HepG2 (cell line): ENCODE results near the gene POU6F2. TPM values are rescaled to one million over a fixed set of nuclear protein-coding genes. Genes with fewer than 3 reads are reported as not detected.

ENCODE experiments used
- ATAC-seq: fragments of 200-7000 bp; cut with Tn5 transposase; 3 replicates; pipeline ENCODE4 v1.9.1; 2020; ENCODE audit warnings: mild to moderate bottlenecking, moderate library complexity
- BruUV-seq: library from RNA; stranded (reverse); fragments of 400-500 nt; replicated peaks from 2 replicates; lab custom pipeline; 2021; lab: Mats Ljungman, UMichigan
- CTCF ChIA-PET: fragments of 300-600 bp; formaldehyde crosslinking; extraction: SDS; loops from one replicate; lab custom pipeline; 2021; ENCODE audit warnings: low total read pairs, inconsistent platforms, low intra/inter-chr PET ratio; lab: Yijun Ruan, JAX
- POLR2A ChIA-PET: fragments of 350-600 bp; sonication (Branson Sonifier 250); formaldehyde crosslinking; loops from one replicate; lab custom pipeline; 2020; ENCODE audit warnings: antibody characterized with exemption, inconsistent platforms; lab: Yijun Ruan, JAX
- DNase-seq: peaks from one replicate; pipeline ENCODE4 v3.0.0-alpha.2; 2015; ENCODE audit warnings: low spot score
- FAIRE-seq: peaks from 3 replicates; lab custom pipeline; 2011; peaks lifted over from hg19 to GRCh38; lab: Jason Lieb, UNC
- H2AFZ ChIP-seq: one replicate; pipeline ENCODE4 v1.6.1; 2011; ENCODE audit warnings: low read length, inconsistent platforms
- H3K27ac ChIP-seq: fragments of 300-600 bp; 3 replicates; pipeline ENCODE4 v1.8.0; 2011; ENCODE audit warnings: mixed run types, mild to moderate bottlenecking, mixed read lengths, low read length, inconsistent platforms; ENCODE audit not compliant: insufficient read depth; ENCODE audit errors: extremely low read length
- H3K27me3 ChIP-seq, 2 experiments: fragments of 200-600 bp in 1 of 2; 2 replicates in 1 of 2; 3 replicates in 1 of 2; pipeline versions ENCODE4 v1.6.0 to v1.8.0; 2011; ENCODE audit warnings: low read length in 2 of 2, mild to moderate bottlenecking in 2 of 2, moderate library complexity in 2 of 2, inconsistent platforms in 1 of 2; ENCODE audit not compliant: insufficient read depth in 2 of 2, control insufficient read depth in 1 of 2
- H3K36me3 ChIP-seq, 2 experiments: fragments of 200-600 bp in 1 of 2; replicated peaks in 1 of 2; 2 replicates in 1 of 2; 3 replicates in 1 of 2; pipeline versions ENCODE4 v1.5.1 to v1.8.0; 2011; ENCODE audit warnings: low read length in 2 of 2, inconsistent platforms in 1 of 2; ENCODE audit not compliant: insufficient read depth in 2 of 2, control insufficient read depth in 1 of 2
- H3K4me1 ChIP-seq: 2 replicates; pipeline ENCODE4 v1.5.1; 2012; ENCODE audit warnings: low read length, inconsistent platforms; ENCODE audit not compliant: insufficient read depth
- H3K4me2 ChIP-seq: 2 replicates; pipeline ENCODE4 v1.6.0; 2011; ENCODE audit warnings: low read depth, low read length, inconsistent platforms
- H3K4me3 ChIP-seq, 3 experiments: fragments of 200-600 bp in 1 of 3; sonication (generic), shearing (Covaris generic) in 1 of 3; replicated peaks in 1 of 3; 2 replicates each; pipeline ENCODE4 v1.5.1; 2011 to 2016; ENCODE audit warnings: low read length in 3 of 3, inconsistent platforms in 2 of 3, low read depth in 2 of 3, mild to moderate bottlenecking in 2 of 3, control low read depth in 1 of 3, mixed read lengths in 1 of 3; ENCODE audit not compliant: insufficient read depth in 1 of 3
- H3K79me2 ChIP-seq: one replicate; pipeline ENCODE4 v1.6.1; 2011; ENCODE audit warnings: low read length, inconsistent platforms; ENCODE audit not compliant: insufficient read depth
- H3K9ac ChIP-seq: 2 replicates; pipeline ENCODE4 v1.6.0; 2011; ENCODE audit warnings: mild to moderate bottlenecking, low read depth, low read length, inconsistent platforms; ENCODE audit not compliant: insufficient read depth
- H3K9me3 ChIP-seq: 2 replicates; pipeline ENCODE4 v1.5.1; 2012; ENCODE audit warnings: mild to moderate bottlenecking, low read length
- H4K20me1 ChIP-seq: 2 replicates; pipeline ENCODE4 v1.6.0; 2011; ENCODE audit warnings: inconsistent platforms, mild to moderate bottlenecking, low read length, moderate library complexity; ENCODE audit not compliant: insufficient read depth
- ATRX ChIP-seq: sonication (generic); formaldehyde crosslinking; IDR thresholded peaks from 2 replicates; pipeline ENCODE4 v1.4.0; 2020; ENCODE audit warnings: missing genetic modification reagents, borderline replicate concordance
- SIN3A ChIP-seq: IDR thresholded peaks from 2 replicates; pipeline ENCODE4 v1.6.1; 2011; ENCODE audit warnings: low read depth, mild to moderate bottlenecking, control low read depth, low read length, borderline replicate concordance
- TBX3 ChIP-seq: fragments of 450-650 bp; IDR thresholded peaks from 2 replicates; pipeline ENCODE4 v1.6.1; 2017; ENCODE audit warnings: antibody characterized with exemption, mild to moderate bottlenecking, inconsistent platforms, borderline replicate concordance
- TMF1 ChIP-seq: sonication (generic); formaldehyde crosslinking; IDR thresholded peaks from 2 replicates; pipeline ENCODE4 v1.8.1; 2022; ENCODE audit warnings: low read depth, missing genetic modification reagents
- ZBTB20 ChIP-seq: sonication (generic); formaldehyde crosslinking; IDR thresholded peaks from 2 replicates; pipeline ENCODE4 v1.8.1; 2023; ENCODE audit warnings: missing genetic modification reagents, low read depth, mild to moderate bottlenecking, borderline replicate concordance
- ZNF577 ChIP-seq: sonication (generic); formaldehyde crosslinking; IDR thresholded peaks from 2 replicates; pipeline ENCODE4 v1.4.0; 2020; ENCODE audit warnings: mild to moderate bottlenecking, low read depth, missing genetic modification reagents, borderline replicate concordance
- ZNF678 ChIP-seq: sonication (generic); formaldehyde crosslinking; IDR thresholded peaks from 2 replicates; pipeline ENCODE4 v1.4.0; 2020; ENCODE audit warnings: mild to moderate bottlenecking, missing genetic modification reagents
- WGBS: methylation state at CpG from one replicate; pipeline ENCODE4 v1.1.6; 2017; ENCODE audit warnings: low lambda C conversion rate; 5-methylcytosine and 5-hydroxymethylcytosine counted together
- in situ Hi-C: cut with HindIII; loops from 2 replicates; pipeline ENCODE4 v1.10.0; 2017; ENCODE audit warnings: low pct_unique_long_range_greater_than_20kb; ENCODE audit not compliant: extremely low pct_ligation_motif_present
- intact Hi-C: fragments of 100-400 bp; cut with micrococcal nuclease; formaldehyde crosslinking; loops from one replicate; pipeline ENCODE4 v1.10.0; 2022; ENCODE audit not compliant: unreplicated experiment
- polyA plus RNA-seq, 8 experiments: library from polyadenylated mRNA; depleted of rRNA in 3 of 8; stranded (reverse) in 7 of 8; unstranded in 1 of 8; fragments of >200 nt; fragmentation: Illumina TruSeq in 4 of 8; extraction: Trizol in 4 of 8; gene quantifications; 2 replicates each; pipeline versions ENCODE4 v1.2.1 to v1.2.3, GENCODE V29; 2011 to 2016; ENCODE audit warnings: low read depth in 4 of 8, missing spikeins in 1 of 8, mixed read lengths in 1 of 8; ENCODE audit not compliant: insufficient read depth in 1 of 8
- total RNA-seq, 5 experiments: library from RNA; depleted of rRNA; stranded (reverse); fragments of >200 nt; fragmentation: Illumina TruSeq; extraction: Trizol; gene quantifications; 2 replicates each; pipeline ENCODE4 v1.2.3, GENCODE V29; 2016; ENCODE audit warnings: low read depth in 1 of 5
- TF ChIP-seq, protein P1 (sequence below): sonication (generic); formaldehyde crosslinking; IDR thresholded peaks from 2 replicates; pipeline ENCODE4 v1.4.0; 2020; ENCODE audit warnings: missing genetic modification reagents, borderline replicate concordance
- TF ChIP-seq, protein P2 (sequence below): sonication (generic); formaldehyde crosslinking; IDR thresholded peaks from 2 replicates; pipeline ENCODE4 v1.8.0; 2022; ENCODE audit warnings: mild to moderate bottlenecking, missing genetic modification reagents, borderline replicate concordance
- TF ChIP-seq, protein P3 (sequence below): sonication (generic); formaldehyde crosslinking; IDR thresholded peaks from 2 replicates; pipeline ENCODE4 v1.4.0; 2020; ENCODE audit warnings: low read depth, mild to moderate bottlenecking, missing genetic modification reagents
- TF ChIP-seq, protein P4 (sequence below): sonication (generic); formaldehyde crosslinking; IDR thresholded peaks from 2 replicates; pipeline ENCODE4 v1.4.0; 2020; ENCODE audit warnings: mild to moderate bottlenecking, missing genetic modification reagents
- TF ChIP-seq, protein P5 (sequence below), 2 experiments: sonication (generic) in 1 of 2; formaldehyde crosslinking in 1 of 2; IDR thresholded peaks; 2 replicates each; pipeline versions ENCODE4 v1.5.1 to v1.6.1; 2011 to 2020; ENCODE audit warnings: borderline replicate concordance in 1 of 2, low read depth in 1 of 2, low read length in 1 of 2, mild to moderate bottlenecking in 1 of 2, missing genetic modification reagents in 1 of 2, moderate library complexity in 1 of 2

The POU6F2 gene
- total and polyA plus RNA-seq, 2 of the 13 experiments (the other 11 are each of a cell fraction or from before 2014, with no cell fraction given) = not detected

DNA sequence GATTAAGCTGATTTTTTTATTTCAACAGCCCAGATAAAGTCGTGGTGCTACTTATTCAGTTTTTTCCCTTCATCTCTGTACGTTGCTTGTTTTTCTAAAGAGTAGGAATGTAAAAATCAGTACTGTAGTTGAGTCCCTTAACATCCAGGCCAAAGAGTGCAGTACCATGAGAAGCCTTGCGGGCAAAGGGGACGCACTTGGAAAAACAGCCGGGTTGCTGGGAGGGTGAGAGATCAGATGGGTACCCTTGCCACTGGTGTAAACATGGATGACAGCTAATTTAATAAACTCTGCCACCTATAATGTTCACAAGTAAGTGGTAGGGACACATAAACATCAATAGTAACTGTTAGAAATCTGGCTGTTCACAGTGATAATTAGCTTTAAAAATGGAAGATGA, 175.9 kb downstream of the POU6F2 start:
- WGBS = 42% methylated on average over 5 of the region's 5 CpGs
- no TSS peak for BruUV-seq
- DNase-seq (no peak), FAIRE-seq (no peak), ATAC-seq (no peak)
- Histone ChIP-seq H4K20me1 (no peaks in the 10 kb centered on the region), H3K27me3 (no peaks in the 10 kb centered on the region), H3K9ac (no peak overlapping the region), H2AFZ (no peak overlapping the region), H3K9me3 (no peaks in the 10 kb centered on the region), H3K4me1 (no peaks in the 10 kb centered on the region), H3K36me3 (no peaks in the 10 kb centered on the region), H3K4me2 (no peak overlapping the region), H3K79me2 (no peaks in the 10 kb centered on the region), H3K4me3 (no peak overlapping the region), H3K27ac (no peak overlapping the region)
- CTCF ChIA-PET = no interaction called here
- in situ Hi-C loops (no loop called here), intact Hi-C loops (no loop called here)
- POLR2A ChIA-PET = no interaction called here
- TF ChIP-seq, protein P1, sequence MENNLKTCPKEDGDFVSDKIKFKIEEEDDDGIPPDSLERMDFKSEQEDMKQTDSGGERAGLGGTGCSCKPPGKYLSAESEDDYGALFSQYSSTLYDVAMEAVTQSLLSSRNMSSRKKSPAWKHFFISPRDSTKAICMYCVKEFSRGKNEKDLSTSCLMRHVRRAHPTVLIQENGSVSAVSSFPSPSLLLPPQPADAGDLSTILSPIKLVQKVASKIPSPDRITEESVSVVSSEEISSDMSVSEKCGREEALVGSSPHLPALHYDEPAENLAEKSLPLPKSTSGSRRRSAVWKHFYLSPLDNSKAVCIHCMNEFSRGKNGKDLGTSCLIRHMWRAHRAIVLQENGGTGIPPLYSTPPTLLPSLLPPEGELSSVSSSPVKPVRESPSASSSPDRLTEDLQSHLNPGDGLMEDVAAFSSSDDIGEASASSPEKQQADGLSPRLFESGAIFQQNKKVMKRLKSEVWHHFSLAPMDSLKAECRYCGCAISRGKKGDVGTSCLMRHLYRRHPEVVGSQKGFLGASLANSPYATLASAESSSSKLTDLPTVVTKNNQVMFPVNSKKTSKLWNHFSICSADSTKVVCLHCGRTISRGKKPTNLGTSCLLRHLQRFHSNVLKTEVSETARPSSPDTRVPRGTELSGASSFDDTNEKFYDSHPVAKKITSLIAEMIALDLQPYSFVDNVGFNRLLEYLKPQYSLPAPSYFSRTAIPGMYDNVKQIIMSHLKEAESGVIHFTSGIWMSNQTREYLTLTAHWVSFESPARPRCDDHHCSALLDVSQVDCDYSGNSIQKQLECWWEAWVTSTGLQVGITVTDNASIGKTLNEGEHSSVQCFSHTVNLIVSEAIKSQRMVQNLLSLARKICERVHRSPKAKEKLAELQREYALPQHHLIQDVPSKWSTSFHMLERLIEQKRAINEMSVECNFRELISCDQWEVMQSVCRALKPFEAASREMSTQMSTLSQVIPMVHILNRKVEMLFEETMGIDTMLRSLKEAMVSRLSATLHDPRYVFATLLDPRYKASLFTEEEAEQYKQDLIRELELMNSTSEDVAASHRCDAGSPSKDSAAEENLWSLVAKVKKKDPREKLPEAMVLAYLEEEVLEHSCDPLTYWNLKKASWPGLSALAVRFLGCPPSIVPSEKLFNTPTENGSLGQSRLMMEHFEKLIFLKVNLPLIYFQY = no peak
- TF ChIP-seq, protein P2, sequence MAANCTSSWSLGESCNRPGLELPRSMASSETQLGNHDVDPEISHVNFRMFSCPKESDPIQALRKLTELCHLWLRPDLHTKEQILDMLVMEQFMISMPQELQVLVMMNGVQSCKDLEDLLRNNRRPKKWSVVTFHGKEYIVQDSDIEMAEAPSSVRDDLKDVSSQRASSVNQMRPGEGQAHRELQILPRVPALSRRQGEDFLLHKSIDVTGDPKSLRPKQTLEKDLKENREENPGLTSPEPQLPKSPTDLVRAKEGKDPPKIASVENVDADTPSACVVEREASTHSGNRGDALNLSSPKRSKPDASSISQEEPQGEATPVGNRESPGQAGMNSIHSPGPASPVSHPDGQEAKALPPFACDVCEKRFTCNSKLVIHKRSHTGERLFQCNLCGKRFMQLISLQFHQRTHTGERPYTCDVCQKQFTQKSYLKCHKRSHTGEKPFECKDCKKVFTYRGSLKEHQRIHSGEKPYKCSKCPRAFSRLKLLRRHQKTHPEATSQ = no peak
- TF ChIP-seq ZBTB20 (no peak), TBX3 (no peak), SIN3A (no peak), ATRX (no peak), ZNF678 (CRISPR knock-in tag) (no peak), TMF1 (CRISPR knock-in tag) (no peak), ZNF577 (CRISPR knock-in tag) (no peak)
- TF ChIP-seq, protein P3, sequence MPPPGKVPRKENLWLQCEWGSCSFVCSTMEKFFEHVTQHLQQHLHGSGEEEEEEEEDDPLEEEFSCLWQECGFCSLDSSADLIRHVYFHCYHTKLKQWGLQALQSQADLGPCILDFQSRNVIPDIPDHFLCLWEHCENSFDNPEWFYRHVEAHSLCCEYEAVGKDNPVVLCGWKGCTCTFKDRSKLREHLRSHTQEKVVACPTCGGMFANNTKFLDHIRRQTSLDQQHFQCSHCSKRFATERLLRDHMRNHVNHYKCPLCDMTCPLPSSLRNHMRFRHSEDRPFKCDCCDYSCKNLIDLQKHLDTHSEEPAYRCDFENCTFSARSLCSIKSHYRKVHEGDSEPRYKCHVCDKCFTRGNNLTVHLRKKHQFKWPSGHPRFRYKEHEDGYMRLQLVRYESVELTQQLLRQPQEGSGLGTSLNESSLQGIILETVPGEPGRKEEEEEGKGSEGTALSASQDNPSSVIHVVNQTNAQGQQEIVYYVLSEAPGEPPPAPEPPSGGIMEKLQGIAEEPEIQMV (CRISPR knock-in tag) = no peak
- TF ChIP-seq, protein P4, sequence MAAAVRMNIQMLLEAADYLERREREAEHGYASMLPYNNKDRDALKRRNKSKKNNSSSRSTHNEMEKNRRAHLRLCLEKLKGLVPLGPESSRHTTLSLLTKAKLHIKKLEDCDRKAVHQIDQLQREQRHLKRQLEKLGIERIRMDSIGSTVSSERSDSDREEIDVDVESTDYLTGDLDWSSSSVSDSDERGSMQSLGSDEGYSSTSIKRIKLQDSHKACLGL = no peak
- TF ChIP-seq, protein P5, sequence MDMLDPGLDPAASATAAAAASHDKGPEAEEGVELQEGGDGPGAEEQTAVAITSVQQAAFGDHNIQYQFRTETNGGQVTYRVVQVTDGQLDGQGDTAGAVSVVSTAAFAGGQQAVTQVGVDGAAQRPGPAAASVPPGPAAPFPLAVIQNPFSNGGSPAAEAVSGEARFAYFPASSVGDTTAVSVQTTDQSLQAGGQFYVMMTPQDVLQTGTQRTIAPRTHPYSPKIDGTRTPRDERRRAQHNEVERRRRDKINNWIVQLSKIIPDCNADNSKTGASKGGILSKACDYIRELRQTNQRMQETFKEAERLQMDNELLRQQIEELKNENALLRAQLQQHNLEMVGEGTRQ (IDR thresholded peaks at IDR 0.05; ENCODE audit: low read depth, low read length) = no peak
- TF ChIP-seq, protein P5 (CRISPR knock-in tag; IDR thresholded peaks at IDR 0.05; ENCODE audit: borderline replicate concordance) = no peak
